GM19099 (cell line): ENCODE measurements around the gene MEGF11.

Experiments used
- POLR2A ChIP-seq: IDR thresholded peaks from 3 replicates; pipeline ENCODE4 v1.6.1; 2011; ENCODE audit warnings: low read depth; ENCODE audit not compliant: insufficient read length; ENCODE audit errors: extremely low read depth

Gene MEGF11

GRCh38 chr15:66215811-66216210, 37.7 kb downstream of the MEGF11 start:
- TF ChIP-seq POLR2A: no peak

DNA sequence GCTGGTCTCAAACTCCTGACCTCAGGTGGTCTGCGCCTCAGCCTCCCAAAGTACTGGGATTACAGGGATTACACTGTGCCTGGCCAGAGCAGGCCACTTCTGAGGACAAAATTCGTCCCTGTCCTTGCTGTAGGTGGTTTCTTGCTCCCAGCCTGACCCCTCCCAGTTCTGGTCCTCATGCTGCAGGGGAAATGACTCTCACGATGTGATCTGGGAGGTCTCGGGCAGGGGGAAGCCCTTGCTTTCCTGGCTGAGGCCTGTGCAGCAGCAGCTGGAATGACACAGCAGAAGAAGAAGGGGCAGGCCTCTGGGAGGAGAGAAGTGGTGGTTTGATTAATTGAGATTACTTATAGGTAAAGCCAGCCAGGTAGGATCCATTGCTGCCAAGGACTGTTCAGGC, 39.3 kb downstream of the MEGF11 start:
- TF ChIP-seq POLR2A: no peak

DNA sequence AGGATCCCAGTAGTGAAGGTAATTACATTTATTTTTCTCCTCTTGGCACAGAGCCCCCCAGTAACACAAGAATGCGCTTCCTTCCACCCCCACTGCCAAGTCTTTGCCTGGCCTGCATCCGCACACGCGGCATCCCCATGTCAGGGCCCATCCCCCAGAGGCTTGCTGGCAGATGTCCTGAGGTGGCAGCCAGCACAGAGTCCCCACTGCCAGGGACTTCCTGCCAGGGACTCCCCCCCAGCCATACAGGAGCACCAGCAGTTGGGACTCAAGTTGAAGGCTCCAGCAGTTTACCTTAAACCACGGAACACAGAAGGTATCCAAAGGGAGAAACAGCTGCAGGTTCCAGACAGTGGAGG, 41.0 kb downstream of the MEGF11 start:
- TF ChIP-seq POLR2A: no peak

- TF ChIP-seq POLR2A: no peak
These were observed 41.6 kb downstream of the MEGF11 start for GRCh38 chr15:66211670-66212562.

DNA sequence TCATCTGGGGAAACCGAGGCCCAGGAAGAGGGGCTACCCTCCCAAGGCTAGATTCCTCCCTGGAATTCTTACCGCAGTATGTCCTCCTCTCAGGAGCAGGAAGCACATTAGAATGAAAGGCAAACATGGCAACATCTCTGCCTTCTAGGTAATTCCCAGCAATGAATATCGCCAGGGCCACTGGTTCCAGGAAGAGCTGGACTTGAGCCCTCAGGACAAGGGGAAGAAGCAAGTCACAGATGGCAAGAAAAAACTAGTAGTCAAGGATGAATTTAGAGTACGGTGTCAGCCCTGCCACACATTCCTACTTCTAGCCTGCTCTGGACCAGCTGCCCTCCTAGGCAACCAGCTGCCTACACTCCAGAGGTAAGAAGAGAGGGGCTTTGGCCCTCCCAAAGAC, 42.9 kb downstream of the MEGF11 start:
- TF ChIP-seq POLR2A: no peak

DNA sequence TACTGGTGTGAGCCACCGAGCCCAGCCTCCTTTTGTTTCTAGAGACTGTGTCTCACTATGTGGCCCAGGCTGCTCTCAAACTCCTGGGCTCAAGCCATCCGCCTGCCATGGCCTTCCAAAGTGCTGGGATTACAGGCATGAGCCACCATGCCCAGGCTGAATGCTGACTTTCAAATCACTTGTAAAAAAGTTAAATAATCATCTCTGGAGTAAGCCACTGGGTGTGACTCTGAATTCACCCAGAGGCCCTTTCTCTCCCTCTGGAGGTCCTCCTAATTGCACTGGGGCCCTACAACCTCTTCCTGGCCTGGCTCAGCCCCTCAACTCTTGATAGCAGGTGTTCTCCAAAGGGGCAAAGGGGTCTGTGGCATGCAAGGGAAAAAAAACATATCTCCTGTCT, 54.8 kb downstream of the MEGF11 start:
- TF ChIP-seq POLR2A: no peak

GRCh38 chr15:66196602-66197001, 56.9 kb downstream of the MEGF11 start:
- no peak for TF ChIP-seq POLR2A

DNA sequence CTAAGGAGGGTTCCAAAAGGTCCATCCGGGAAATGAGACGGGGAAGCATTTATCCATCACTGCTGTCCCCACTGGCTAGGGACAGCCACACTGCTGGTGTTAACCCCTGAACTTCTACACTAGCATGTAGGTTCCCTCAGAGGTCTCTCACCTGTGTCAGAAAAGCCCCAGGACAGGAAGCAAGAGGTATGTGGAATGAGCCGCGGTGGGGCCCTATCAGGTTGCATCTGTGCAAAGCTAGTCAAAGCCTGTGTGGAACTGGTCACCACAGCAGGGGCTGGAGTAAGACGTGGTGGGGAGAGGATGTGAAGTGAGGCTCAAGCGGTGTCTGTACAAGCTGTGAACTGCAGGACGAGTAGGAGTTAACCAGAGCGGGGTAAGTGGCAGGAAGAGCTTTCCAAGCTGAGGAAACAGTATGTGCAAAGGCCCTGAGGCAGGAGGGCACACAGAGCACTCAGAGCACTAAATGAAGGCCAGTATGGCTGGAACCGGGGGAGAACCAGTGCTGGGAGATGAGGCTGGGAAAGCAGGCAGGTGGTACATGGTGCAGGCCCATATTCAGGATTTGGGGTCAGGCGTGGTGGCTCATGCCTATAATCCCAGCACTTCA, 57.8 kb downstream of the MEGF11 start:
- no peak for TF ChIP-seq POLR2A

- TF ChIP-seq POLR2A: no peak
These were observed 60.5 kb downstream of the MEGF11 start for GRCh38 chr15:66193066-66193465.

- TF ChIP-seq POLR2A: no peak
These were observed 62.8 kb downstream of the MEGF11 start for GRCh38 chr15:66190746-66191145.

DNA sequence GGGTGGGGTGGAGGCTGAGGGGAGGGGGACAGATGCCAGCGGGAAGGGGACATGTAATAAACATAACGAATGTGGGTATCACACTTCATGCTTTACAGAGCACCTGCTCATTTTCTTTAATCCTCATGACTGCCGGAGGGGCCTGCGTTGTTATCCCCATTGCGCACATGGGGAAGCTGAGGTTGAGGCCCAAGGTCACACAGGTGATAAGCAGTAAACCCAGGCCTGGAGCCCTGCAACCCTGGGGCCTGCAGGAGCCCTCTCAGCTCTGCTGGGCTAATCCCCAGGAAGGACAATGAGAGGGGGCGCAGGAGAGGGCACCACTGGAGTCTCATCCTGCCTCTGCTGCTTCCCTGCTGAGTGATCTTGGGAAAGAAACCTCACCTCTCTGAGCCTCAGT, 64.3 kb downstream of the MEGF11 start:
- no peak for TF ChIP-seq POLR2A

- no peak for TF ChIP-seq POLR2A
These were observed 65.1 kb downstream of the MEGF11 start for GRCh38 chr15:66188464-66188863.

GRCh38 chr15:66187271-66187670, 66.3 kb downstream of the MEGF11 start:
- TF ChIP-seq POLR2A: no peak

DNA sequence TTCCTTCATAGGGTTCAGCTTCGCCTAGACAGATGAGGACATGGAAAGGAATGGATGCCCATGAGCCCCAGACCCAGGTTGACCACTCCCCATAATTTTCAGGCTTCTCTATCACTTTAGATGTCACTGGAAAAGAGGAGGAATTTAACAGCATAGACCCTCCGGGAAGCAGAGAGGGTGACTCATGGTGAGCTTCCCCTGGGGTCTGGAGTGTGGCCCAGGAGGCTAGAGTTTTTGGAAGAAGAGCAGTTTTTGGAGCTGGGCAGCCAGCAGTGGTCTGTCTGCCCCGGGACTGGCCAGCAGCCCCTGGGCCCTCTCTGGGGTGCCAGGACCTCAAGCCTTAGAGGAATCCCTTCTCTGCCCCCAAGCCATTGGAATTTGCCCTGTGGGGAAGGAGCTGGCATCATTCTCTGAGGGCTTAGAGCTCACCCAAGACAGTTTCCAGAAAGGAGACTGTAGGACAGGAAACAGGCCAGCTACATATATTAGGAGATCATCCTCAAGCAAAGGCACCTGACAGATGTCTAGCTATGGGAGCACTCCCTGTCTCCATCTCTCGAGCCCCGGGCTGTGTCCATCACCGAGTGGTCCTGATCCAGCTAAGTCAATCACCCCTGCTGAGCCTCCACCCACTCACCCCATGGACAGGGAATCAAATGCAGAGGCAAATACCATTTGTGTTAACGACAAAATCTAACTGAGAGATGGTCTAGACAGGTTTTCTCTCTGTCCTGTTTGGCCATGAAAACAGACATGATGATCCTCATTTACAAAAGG, 67.3 kb downstream of the MEGF11 start:
- TF ChIP-seq POLR2A: no peak

GRCh38 chr15:66184936-66185790, 68.4 kb downstream of the MEGF11 start:
- TF ChIP-seq POLR2A: no peak
